HG02642 (cell line): ENCODE data around the gene AASS.
A peak's percentile ranks its signal among the peaks of the same experiment; 100 is the strongest.
"Not testable (repeated sequence)": the region's sequence is repeated elsewhere in the genome, so short reads cannot be mapped to it uniquely, and the experiment has no call there.

Source experiments
- ATAC-seq: cut with Tn5 transposase; IDR thresholded peaks from one replicate; pipeline ENCODE4 v1.9.1; 2021; ENCODE audit warnings: mild to moderate bottlenecking; ENCODE audit not compliant: unreplicated experiment, poor library complexity

Gene AASS

GRCh38 chr7:122143751-122144711 is at the start of gene AASS:
Gene AASS (minus strand): TSS chr7:122144249. CDS start chr7:122133726, 10,523 bp downstream.
- ATAC-seq = peak; percentile 100

DNA sequence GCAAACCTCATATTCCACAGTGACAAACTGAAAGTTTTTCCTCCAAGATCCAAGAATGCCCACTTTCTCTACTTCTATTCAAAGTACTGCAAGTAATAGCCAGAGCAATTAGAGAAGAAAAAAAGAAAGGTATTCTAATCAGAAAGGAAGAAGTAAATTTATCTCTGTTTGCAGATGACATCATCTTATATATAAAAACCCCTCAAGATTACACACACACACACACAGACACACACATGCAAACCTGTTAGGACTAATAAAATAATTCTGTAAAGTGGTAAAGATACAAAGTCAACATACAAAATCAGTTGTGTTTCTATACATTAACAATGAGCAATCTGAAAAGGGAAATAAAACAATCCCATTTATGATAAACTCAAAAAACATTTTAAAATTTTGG is 44.7 kb upstream of the AASS start:
- ATAC-seq = no peak

DNA sequence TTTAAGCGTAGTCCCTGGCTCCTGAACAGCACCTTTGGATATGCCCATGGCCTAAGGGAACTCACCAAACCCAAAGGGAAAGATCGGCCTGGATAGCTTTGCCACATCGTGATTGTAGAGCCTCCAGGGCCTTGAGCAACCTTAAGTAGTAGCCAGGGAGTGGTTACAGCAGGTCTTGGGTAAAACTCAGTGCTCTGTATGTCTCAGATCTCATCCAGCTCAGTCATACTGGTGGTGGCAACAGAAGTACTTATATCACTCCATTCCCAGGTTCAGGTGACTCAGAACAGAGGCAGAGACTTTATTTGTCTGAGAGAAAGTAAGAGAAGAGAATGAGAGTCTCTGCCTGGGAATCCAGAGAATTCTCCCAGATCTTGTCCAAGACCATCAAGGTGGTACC is 39.1 kb upstream of the AASS start:
- ATAC-seq = no peak

DNA sequence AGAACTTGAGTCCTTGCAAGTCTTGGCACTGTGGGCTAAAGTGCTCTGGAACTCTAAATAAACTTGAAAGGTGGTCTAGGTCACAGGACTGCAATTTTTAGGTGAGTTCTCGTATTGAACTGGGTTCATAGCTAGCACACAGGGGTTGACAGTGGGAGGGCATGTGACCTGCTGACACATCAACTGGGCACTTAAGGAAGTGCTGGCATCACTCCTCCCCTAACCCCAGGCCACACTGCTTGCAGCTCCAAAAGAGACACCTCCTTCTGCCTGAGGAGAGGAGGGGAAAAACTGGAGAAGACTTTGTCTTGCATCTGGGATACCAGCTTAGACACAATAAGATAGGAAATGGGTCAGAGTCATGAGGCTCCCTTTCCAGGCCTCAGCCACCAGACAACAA is 38.0 kb upstream of the AASS start:
- no peak for ATAC-seq

GRCh38 chr7:122172144-122172543 is 28.1 kb upstream of the AASS start:
- not testable (repeated sequence) for ATAC-seq

DNA sequence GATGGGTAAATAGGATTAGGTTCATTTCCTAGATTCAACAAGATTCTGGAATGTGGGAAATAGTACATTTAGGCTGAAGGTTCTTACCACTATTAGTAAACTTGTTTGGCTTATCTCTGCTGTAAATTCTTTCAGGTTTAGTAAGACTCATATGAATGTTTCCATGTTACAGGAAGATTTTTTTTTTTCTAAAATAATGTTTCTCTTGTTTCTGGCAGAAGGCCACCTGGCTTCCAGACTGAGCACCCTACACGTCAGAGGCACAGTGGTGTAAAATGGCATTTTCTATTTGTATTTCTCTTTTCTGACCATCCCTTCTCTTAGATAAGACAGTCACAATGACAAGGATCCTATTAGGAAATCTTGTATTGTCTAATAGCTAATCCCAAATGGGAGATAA is 22.7 kb upstream of the AASS start:
- no peak for ATAC-seq

DNA sequence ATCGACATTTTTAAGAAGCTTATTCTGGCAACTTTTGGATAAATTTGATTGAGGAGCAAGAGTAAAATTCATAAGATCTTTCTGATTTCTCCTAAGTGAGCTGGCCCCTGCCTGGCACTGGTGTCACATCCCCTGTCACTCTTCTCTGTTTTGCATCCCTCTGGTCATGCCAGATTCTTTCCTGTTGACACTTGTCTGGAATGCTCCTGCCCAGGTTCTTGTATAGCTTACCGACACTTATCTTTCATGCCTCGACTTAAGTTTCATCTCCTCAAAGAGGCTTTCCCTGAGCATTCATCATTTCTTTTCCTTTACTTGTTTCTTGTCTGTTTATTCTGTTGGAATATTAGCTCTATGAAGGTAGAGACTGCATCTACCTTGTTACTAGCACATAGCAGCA is 22.2 kb upstream of the AASS start:
- no peak for ATAC-seq

GRCh38 chr7:122161628-122162027 is 17.6 kb upstream of the AASS start:
- no peak for ATAC-seq

DNA sequence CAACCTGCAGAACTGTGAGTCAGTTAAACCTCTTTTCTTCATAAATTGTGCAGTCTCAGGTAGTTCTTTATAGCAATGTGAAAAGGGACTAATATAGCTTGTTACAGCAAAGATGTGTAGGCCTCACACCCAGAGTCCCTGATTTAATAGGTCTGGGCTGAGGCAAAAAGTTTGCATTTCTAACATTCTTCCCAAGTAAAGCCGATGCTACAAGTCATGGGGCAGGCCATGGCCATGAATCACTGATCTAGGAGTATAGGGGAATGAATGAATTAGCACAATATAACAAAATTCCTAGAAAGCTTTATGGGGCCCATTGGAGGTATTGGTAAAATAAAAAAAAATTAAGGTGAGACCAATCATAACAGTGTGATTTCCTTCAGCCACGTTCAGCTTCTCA is 11.5 kb upstream of the AASS start:
- no peak for ATAC-seq

DNA sequence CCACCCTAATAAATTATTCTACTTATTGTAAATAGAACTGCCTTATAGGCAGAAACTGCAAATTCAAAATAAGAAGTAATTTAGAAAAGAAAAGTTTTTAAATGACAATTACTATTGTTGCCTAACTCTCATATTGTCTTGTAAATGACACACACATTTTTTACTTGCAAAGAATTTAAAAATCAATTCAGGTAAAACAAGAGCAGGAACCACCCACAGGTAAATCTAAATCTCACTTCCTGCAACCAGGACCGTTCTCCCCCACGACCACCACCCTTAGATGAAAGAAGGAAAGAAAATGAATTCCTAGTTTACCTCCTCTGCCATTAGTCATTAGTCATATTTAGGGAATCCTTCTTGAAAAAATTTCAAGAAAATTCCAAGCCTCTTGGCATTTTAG is 4.8 kb upstream of the AASS start:
- no peak for ATAC-seq

DNA sequence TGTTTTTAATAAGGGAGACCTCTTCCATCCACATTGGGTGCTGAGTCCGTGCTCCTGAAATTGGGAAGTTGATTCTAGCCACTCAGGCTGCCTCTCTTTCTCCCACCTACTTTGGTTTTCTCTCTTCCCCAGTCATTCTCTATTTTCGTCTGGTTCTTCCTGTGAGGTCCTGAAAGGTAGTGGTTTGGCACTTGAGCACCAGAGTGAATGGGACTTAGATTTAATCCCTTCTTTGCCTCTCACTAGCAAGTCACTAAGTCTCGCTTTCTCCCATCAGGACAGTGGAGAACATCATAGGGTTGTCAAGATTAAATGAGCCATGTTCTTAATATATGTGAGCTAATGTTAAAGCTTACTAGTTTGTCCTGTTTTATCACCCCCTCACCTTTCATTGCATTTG is 4.0 kb upstream of the AASS start:
- ATAC-seq = no peak

DNA sequence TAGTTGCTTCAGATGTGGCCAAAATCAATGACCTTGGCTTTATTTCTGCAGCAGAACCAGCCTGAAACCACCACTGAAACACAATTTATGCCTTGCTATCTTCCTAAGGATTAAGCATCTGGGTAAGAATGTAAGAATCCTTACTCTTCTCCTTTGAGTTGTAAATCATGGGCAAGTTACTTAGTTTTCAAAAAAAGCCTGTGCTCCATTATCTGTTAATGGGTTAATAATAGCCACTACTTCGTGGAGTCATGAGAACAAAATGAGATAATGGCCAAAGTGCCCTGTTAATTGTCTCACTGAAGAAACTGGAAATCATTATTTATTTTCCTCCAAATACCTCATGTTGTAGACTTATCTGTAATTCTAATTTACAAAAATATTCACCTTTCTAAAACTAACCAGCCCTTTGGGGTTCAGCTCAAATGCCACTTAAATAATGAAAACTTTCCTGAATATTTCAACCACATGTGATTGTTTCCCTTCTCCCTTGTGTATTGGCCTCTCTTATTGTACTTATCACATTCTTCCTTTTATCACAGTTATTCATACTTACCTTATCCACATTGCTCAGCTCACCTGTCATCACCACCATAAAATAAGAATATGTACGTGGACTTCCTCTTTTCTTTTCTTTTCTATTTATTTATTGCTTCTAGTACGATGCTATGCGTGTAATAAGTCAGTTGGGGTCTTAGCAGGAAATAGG is 2.0 kb upstream of the AASS start:
- no peak for ATAC-seq

GRCh38 chr7:122143376-122143750 is 686 bp downstream of the AASS start:
- peak; percentile 4 for ATAC-seq

GRCh38 chr7:122140918-122141317 is 3.1 kb downstream of the AASS start:
- ATAC-seq = no peak

GRCh38 chr7:122137251-122138077 is 6.6 kb downstream of the AASS start:
- no peak for ATAC-seq

DNA sequence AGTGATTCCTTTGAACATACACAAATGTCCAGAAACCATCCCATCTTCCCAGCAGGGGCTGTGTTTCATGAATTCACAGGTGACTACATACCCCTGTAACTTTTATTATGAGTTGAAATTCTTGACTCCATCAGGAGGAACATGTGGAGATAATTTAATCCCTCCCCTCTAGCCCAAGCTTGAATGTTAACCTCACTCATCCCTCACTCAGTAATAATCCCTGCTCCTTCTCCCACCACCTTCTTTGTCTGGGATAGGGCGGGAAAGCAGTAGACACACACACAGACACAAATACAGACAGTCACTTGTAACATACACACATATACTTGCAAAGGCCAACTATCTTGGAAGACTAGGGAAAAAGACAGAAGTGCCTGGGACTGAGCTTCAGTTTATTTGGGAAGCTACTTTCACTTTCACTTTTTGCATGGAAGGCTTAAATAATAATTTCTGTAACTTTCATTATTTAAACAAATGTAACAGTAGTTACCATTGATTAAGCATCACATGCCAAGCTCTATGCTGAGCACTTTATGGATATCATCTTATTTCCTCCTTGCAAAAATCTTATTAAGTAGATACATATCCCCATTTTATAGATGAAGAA is 7.3 kb downstream of the AASS start:
- ATAC-seq = no peak

DNA sequence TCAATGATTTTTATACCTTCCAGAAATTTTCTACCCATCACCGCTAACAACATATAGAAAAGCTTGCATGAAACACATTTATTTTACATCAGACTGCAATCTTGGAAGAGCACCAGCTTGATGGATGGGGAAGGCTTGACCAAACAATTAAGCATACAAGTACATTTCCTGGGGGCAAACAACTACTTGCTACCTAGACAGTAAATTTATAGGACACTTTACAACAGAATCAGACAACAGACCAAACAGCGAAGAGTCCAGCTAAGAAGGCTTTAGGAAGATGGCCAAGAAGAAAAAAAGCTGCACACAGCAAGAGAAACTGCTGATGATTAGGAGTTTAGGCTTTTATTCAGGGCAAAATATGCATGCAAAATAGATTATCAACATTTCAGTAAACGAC is 8.0 kb downstream of the AASS start:
- no peak for ATAC-seq

GRCh38 chr7:122135275-122135674 is 8.8 kb downstream of the AASS start:
- ATAC-seq = no peak

DNA sequence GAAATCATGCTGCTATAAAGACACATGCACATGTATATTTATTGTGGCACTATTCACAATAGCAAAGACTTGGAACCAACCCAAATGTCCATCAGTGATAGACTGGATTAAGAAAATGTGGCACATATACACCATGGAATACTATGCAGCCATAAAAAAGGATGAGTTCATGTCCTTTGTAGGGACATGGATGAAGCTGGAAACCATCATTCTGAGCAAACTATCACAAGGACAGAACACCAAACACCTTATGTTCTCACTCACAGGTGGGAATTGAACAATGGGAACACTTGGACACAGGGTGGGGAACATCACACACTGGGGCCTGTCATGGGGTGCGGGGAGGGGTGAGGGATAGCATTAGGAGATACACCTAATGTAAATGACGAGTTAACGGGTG is 9.3 kb downstream of the AASS start:
- not testable (repeated sequence) for ATAC-seq

GRCh38 chr7:122133477-122133876 is 10.6 kb downstream of the AASS start:
- ATAC-seq = no peak
